HG03103 (cell line): ENCODE measurements around the gene PPIF.

Experiments
- ATAC-seq: cut with Tn5 transposase; IDR thresholded peaks from one replicate; pipeline ENCODE4 v1.9.1; 2021; ENCODE audit warnings: low read depth; ENCODE audit not compliant: unreplicated experiment

Gene PPIF

DNA sequence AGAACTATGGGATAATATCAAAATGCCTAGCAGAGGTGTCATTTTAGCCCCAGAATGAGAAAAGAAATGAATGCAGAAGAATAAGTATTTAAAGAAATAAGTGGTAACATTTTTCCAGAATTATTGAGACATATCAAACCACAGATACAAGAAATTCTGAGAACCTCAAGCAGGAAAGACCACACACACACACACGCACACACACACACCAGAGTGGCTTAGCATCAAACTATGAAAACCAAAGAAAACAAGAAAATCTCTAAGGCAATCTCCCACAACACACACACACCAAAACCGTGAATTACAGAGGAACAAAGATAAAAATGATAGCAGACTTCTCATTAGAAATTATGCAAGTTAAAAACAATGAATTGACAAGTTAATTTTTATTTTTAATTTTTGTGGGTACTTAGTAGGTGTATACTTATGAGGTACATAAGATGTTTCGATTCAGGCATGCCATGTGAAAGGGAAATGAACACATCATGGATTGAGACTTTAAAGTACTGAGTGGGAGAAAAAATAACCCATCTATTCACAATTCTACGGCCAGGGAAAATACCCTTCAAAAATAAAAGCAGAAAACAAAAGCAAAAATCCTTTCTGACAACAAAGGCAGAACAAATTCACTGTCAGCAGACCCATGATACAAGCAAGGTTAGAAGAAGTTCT lies 14.6 kb downstream of the PPIF start:
- ATAC-seq: no peak

DNA sequence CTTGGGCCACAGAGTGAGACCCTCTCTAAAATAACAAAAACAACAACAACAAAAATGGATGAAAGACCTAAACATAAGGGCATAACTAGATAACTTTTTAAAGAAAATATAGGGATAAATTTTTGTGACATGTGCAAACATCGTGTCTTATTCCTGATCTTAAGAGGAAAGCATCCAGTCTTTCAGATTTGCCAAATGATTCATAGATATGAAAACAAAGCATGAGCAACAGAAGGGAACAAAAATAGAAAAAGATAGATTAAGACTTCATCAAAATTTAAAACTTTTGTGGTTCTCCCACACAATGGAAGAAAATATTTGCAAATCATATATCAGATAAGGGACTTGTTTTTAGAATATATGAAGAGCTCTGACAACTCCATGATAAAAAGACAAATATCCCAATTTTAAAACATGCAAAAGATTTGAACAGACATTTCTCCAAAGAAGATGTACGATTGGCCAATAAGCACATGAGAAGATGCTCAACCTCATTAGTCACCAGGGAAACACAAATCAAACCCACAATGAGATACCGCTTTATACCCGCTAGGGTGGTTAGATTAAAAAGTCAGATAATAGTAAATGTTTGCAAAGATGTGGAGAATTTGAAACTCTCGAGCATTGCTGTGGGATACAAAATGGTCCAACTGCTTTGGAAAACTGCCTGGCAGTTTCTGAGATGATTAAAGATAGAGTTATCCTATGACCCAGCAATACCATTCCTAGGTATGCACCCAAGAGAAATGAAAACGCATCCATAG lies 20.3 kb downstream of the PPIF start:
- no peak for ATAC-seq

DNA sequence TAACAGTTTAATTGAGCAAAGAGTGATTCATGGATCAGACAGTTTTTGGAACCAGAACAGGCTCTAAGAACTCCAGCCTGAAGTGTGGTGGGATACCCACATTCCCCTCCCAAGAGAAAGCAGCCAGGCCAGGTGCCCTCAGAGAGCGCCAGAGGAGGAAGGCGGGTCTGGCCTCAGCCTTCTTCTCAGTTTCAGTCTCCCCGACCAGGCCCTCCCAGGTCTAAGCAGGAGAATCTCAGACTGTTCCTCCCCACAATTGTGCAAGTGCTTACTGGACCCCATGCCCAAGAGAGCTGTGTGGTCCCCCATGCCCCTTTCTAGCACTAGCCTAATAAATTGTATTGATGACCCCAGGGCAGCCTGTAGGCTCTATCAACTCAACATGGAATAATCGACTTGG lies 25.6 kb downstream of the PPIF start:
- ATAC-seq: no peak

DNA sequence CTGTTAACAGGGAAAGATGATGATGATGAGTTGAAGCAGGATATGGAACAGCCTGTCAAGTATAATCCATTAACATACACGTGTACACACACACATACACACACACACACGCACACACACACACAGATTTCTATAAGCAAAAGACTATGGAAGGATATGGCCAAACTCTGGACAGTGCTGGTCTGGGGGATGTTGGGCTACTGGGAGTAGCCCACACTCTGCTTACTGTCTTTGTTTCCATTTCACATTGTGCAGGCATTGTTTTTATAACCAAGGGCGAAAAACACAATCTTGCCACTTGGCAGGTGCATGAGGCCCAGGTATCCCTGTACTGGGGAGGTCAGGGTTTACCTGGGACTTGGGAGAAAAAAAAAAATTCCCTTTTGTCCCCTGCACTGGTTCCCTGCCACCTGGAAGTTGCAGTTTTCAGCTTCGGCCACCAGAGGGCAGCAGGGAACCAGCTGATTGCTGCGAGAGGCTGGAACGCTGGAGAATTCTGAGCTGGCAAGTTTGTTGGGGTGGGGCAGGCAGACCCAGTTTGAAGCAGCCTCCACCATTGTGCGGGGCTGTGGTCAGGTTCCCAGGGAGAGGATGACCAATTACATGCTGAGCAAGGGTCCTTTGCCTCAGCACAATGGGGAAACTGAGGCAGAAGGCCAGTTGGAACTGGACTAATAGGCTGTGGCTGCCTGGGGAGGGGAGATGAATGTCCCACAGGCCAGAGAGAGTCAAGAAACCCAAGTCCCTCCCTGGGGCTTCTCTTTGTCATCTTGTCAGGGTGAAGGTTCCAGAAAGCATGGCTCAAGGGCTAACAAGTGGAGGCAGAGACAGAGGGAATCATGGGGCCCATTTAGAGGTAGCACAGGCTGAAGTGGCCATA lies 27.3 kb downstream of the PPIF start:
- no peak for ATAC-seq

DNA sequence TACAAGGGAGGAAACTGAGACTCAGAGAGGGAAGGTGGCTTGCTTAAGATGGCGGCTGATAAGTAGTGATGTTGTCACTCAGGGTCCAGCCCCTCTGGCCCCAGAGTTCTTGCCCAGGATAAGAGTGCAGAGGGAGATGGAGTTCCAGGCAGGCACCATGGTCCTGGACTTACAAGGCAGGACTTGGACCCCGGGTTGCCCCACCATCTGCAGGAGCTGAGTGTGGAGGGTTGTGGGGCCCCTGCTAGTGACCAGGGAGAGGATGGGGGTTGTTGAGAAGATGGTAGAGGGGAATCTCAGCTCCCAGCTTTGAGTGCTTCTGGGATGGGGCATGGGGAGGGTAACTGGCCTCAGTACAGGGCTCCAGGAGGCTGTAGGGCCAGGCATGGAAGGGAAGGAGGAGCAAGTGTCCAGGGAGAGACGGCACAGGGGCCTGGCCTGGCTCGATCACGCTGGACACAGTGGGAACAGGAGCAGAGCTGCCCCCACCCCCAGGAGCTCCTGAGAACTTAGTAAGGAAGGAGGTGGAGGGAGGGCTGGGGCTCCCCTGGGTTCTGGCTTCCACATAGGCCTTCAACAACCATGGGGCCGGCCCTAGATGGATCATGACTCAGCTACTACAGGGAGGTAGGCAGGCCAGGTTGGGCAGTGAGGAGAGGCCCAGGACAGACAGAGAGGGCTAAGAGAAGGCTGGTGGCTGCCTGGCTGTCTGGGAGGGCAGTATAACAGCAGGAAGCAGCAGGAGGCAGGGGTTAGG lies 28.2 kb downstream of the PPIF start:
- no peak for ATAC-seq

DNA sequence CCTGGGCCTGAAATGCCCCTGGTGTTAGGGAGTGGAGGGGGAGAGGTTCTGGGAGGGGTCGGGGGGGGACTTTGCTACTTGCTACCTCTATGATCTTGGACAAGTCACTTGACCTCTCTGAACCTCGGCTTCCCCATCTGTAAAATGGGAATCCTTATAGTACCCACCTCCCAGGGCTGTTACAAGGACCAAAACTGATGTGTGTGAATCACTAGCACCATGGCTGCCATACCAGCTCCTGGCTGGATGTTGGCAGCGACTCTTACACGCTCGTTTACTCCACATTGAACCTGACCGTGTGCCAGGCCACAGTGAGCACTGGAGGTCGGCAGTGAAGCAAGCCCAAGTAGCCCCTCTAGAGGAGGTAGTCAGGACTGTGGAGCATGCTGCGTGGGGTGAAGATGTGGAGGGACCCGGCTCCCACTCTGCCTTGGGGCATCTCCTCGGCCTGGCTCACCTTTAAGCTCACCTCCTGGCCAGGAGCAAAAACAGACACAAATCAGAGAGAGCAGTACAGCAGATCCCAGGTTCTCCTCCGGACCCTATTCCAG lies 28.9 kb downstream of the PPIF start:
- ATAC-seq: no peak

DNA sequence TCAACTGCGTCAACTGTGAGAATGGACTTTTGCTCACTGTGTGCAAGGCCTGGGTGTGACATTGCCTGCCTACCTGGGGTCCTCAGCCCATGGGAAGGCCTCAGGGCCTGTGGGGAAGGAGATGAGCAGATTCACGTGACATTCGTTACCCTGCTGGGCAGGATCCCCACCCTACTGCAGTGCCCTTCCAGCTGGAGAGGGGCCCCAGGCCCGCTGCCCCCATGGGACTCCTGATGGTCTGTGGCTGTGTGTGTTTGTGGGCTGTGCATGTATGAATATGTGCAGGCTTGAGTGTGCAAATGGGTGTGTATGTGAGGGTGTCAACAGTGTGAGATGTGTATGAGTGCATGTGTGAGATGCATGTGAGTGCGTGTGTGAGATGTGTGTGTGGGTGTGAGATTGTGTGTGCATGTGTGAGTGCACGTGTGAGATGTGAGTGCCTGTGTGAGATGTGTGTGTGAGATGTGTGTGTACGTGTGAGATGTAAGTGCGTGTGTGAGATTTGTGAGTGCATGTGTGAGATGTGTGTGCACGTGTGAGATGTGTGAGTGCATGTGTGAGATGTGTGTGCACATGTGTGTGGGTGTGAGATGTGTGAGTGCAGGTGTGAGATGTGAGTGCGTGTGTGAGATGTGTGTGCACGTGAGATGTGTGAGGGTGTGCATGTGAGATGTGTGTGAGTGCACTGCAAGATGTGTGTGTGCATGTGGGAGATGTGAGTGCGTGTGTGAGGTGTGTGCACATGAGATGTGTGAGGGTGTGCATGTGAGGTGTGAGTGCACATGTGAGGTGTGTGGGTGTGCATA lies 29.7 kb downstream of the PPIF start:
- no peak for ATAC-seq

DNA sequence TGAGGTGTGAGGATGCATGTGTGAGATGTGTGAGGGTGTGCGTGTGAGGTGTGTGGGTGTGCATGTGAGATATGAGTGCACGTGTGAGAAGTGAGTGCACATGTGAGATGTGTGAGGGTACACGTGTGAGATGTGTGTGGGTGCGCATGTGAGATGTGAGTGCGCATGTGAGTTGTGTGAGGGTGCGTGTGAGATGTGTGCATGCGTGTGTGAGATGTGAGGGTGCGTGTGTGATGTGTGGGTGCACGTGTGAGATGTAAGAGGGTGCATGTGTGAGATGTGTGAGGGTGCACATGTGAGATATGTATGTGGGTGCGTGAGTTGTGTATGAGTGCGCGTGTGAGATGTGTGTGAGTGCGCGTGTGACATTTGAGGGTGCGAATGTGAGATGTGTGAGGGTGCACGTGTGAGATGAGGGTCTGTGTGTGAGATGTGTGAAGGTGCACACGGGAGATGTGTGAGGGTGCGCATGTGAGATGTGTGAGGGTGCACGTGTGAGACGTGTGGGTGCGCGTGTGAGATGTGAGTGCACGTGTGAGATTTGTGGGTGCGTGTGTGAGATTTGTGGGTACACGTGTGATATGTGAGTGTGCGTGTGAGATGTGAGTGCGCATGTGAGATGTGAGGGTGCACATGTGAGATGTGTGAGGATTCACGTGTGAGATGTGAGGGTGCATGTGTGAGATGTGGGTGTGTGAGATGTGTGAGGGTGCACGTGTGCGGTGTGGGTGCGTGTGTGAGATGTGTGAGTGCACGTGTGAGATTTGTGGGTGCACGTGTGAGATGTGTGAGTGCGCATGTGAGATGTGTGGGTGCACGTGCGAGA lies 30.5 kb downstream of the PPIF start:
- no peak for ATAC-seq

DNA sequence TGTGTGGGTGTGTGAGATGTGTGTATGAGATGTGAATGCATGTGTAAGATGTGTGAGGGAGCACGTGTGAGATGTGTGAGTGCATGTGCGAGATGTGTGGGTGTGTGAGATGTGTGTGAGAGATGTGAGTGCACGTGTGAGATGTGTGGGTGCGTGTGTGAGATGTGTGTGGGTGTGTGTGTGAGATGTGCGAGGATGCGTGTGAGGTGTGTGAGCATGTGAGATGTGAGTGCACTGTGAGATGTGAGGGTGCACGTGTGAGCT lies 31.0 kb downstream of the PPIF start:
- no peak for ATAC-seq

DNA sequence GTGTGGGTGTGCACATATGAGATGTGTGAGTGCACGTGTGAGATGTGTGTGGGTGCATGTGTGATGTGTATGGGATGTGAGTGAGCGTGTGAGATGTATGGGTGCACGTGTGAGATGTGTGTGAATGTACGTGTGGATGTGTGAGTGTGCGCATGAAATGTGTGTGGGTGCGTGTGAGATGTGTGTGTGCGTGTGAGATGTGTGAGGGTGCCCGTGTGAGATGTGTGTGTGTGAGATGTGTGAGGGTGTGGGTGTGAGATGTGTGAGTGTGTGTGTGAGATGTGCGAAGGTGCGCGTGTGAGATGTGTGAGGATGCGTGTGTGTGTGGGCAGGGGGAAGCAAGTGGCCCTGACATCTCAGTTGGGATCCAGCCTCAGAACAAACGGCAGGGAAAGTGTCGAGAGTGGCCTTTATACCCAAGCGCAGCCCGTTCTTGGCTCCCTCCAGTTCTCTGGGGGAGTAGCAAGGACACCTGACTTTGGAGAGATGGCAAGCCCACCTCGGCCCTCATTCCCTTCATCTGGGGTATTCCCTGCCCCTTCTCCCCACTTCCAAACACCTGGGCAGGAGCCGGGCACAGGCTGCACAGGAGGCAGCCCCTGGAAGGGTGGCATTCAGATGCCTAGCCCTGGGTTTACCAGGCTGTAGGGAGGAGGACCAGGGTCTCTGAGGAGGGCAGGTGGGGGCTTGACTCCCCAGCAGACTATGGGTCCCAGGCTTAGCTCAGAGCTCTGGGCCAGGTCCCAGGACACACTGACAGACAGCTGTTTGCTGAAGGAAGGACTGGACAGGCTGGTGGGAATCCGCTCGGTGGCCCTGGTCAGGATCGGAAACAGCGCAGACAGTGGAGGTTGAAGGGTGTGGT lies 31.6 kb downstream of the PPIF start:
- ATAC-seq: no peak

DNA sequence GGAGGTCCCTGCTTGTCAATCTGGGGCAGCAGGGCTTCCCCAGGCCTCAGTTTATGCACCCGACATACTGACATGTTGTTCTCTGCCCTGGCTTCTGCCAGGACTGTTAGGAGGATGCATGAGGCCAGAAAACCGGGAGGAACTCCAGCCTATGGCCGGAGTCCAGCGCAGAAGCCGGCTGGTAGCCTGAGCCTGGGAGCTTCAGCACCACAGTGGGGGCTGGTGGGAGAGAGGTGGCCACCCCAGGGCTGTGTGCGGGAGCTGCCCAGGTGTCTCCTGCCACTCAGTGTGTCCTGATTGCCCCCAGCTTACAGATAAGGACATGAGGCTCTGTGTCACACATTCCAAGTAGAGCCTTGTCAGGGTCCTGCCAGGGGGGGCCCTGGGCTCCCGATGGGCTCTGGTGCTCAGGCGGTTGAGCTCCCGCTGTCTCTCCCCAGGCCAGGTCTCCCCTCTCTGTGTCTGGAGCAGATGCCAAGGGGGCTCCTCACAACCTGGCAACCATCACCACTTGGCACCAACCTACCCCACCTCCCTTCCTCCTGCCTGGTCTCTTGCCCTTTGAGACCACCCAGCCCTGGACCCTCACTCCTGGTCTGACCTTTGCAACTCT lies 32.3 kb downstream of the PPIF start:
- no peak for ATAC-seq

DNA sequence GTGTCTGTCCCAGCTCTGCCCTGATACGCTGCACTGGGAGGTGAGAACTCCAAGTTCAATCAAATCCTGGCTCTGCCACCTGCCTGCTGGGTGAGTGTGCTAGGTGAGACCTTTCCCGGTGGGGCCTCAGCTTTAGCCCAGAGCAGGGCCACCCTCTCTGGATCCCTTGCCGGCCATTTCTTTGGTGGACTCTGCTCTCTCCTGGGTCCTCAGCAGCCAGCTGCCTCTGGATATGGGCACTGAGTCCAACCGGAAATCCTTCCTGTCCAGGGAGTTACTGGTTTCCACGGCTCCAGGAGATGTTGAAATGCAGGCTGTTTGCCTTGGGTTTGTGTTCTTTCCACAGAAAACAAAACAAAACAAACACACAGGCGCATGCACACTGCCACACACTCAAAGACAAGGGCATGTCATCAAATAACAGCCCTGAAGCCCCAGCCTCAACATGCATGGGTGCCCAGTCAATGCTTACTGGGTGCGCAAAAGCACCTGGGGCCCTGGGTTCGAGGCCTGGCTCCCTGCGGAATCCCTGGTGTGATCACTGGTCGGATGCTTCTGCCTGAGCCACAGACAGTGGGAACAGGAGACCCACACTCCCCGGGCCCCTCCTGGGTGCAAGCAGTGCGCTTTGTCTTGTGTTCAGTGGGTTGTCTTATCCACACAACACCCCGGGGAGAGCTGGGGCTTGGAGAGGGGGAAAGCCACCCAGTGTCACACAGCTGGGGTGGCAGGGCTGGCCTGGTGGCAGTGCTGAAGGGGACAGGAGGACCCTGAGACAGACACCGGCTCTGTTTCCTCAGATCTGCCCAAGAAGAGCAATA lies 33.1 kb downstream of the PPIF start:
- ATAC-seq: no peak

DNA sequence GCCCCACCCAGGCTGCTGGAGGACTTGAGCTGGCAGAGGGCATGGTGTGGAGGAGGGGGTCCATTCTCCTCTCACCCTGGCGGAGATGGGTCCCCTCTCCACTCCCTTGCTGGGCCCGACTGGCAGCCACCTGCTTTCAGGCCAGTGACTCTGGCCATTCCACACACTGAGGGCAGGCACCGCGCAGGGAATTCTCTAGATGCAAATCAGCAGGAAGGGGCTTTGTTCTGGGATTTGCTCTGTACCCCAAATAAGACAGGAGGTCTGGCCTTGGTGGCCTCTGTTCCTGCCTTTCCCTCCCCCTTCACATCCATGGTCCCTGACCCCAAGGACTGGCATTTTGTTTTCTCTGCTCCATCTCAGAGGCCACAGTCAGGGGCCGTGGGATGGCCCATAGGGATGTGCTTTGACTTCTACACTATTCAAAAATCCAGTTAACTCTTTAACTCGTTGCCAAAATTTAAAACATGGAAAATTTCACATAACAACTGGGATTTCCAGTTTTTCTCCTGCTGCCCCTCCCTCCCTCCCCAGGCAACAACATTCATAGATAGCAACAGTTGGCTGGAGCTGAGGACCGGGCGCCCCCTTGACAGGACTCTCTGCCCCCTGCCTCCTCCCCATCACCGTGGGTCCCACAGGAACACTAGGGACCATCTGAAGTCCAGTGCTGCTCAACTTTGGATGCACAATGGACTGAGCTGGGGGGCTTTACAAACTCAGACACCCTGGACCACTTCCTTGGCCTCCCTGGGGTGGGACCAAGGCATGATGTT lies 33.9 kb downstream of the PPIF start:
- ATAC-seq: no peak

DNA sequence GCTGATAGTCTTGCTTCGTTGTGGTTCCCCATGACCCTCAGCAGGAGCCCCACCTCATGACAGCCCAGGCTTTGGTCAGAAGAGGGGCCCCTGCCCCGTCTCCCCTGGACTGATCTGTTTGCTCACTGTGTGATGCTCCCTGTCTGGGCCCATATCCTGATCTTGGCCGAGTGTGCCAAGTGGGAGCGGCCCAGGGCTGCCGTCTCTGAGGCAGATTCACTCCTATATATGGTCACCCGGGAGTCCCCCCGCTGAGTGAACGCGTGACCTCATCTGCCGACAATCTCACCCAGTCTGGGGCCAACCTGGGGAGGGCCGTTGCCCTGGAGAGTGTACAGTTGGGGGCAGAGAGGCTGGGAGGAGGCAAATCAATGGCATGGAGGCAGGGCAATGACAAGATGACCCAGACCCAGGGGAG lies 34.5 kb downstream of the PPIF start:
- no peak for ATAC-seq

DNA sequence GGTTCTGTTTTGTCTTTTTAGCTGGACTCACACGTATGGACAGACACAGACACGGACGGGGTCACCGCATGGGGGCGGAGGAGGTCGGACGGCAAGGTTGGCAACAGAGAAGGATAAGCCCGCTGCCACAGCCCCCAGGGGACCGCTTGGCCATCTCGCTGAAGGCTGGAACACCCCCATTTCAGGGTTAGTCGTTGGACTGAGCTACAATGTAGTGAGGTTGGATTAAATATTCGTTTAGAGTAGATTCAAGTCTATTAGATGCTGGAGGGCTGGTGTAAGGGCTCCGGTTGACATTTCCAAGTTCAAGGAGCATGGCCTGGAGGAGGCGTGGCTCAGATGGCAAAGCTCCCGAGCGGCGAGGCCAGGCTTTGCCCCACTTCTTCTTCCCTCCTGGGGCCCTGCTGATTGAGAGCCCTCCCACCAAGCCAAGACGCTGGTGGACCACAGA lies 35.2 kb downstream of the PPIF start:
- ATAC-seq: no peak
